H9 (cell line): ENCODE data around the gene RBMS2. TPM values are rescaled to one million over a fixed set of nuclear protein-coding genes. Genes with fewer than 3 reads are reported as not detected.

ENCODE experiments used
- DNase-seq: peaks from one replicate; pipeline ENCODE4 v3.0.0-alpha.2; 2017
- H2AFZ ChIP-seq: one replicate; pipeline ENCODE4 v1.6.1; 2013; ENCODE audit warnings: mild to moderate bottlenecking, low read length, control low read depth, moderate library complexity
- H2AK5ac ChIP-seq: 2 replicates; pipeline ENCODE4 v1.6.1; 2013; ENCODE audit warnings: low read length, control low read depth, mixed read lengths; ENCODE audit not compliant: insufficient read length
- H2BK120ac ChIP-seq: one replicate; pipeline ENCODE4 v1.6.1; 2013; ENCODE audit warnings: low read depth, mild to moderate bottlenecking, low read length, control low read depth, inconsistent platforms; ENCODE audit not compliant: poor library complexity, severe bottlenecking
- H2BK12ac ChIP-seq: 2 replicates; pipeline ENCODE4 v1.6.1; 2013; ENCODE audit warnings: low read length, control low read depth, mixed read lengths, low read depth; ENCODE audit not compliant: insufficient read length
- H2BK15ac ChIP-seq: 2 replicates; pipeline ENCODE4 v1.6.1; 2013; ENCODE audit warnings: low read depth, low read length, control low read depth
- H2BK20ac ChIP-seq: one replicate; pipeline ENCODE4 v1.6.1; 2013; ENCODE audit warnings: low read depth, mild to moderate bottlenecking, low read length, control low read depth, inconsistent platforms; ENCODE audit not compliant: poor library complexity, severe bottlenecking
- H2BK5ac ChIP-seq: 2 replicates; pipeline ENCODE4 v1.6.1; 2013; ENCODE audit warnings: low read length, control low read depth, mixed read lengths; ENCODE audit not compliant: insufficient read length
- H3K14ac ChIP-seq: 2 replicates; pipeline ENCODE4 v1.6.1; 2013; ENCODE audit warnings: low read length, control low read depth; ENCODE audit not compliant: insufficient read depth
- H3K18ac ChIP-seq: 2 replicates; pipeline ENCODE4 v1.6.1; 2013; ENCODE audit warnings: low read depth, mild to moderate bottlenecking, mixed read lengths, low read length, control low read depth; ENCODE audit not compliant: insufficient read length
- H3K23ac ChIP-seq: 2 replicates; pipeline ENCODE4 v1.6.1; 2013; ENCODE audit warnings: low read length, control low read depth, mixed read lengths, low read depth; ENCODE audit not compliant: insufficient read length
- H3K23me2 ChIP-seq: 2 replicates; pipeline ENCODE4 v1.6.1; 2013; ENCODE audit warnings: low read depth, mild to moderate bottlenecking, mixed read lengths, low read length, control low read depth; ENCODE audit not compliant: insufficient read length, poor library complexity, severe bottlenecking
- H3K27ac ChIP-seq: 2 replicates; pipeline ENCODE4 v1.5.1; 2013; ENCODE audit warnings: low read length, control low read depth, mixed read lengths, low read depth; ENCODE audit not compliant: insufficient read length
- H3K27me3 ChIP-seq: 2 replicates; pipeline ENCODE4 v1.6.1; 2013; ENCODE audit warnings: low read length, control low read depth, inconsistent platforms; ENCODE audit not compliant: insufficient read depth
- H3K4ac ChIP-seq: 2 replicates; pipeline ENCODE4 v1.6.1; 2013; ENCODE audit warnings: low read depth, mild to moderate bottlenecking, control low read depth, inconsistent platforms, low read length, moderate library complexity
- H3K4me1 ChIP-seq: 2 replicates; pipeline ENCODE4 v1.6.1; 2013; ENCODE audit warnings: low read length, control low read depth, inconsistent platforms; ENCODE audit not compliant: insufficient read depth
- H3K4me2 ChIP-seq: 2 replicates; pipeline ENCODE4 v1.6.1; 2013; ENCODE audit warnings: low read length, control low read depth, mixed read lengths; ENCODE audit not compliant: insufficient read length, insufficient read depth
- H3K56ac ChIP-seq: 2 replicates; pipeline ENCODE4 v1.6.1; 2013; ENCODE audit warnings: low read depth, mild to moderate bottlenecking, mixed read lengths, low read length, control low read depth; ENCODE audit not compliant: insufficient read length
- H3K79me1 ChIP-seq: 2 replicates; pipeline ENCODE4 v1.6.1; 2013; ENCODE audit warnings: low read depth, mild to moderate bottlenecking, moderate library complexity, low read length, control low read depth, inconsistent platforms; ENCODE audit not compliant: insufficient read depth, poor library complexity, severe bottlenecking
- H3K79me2 ChIP-seq: 2 replicates; pipeline ENCODE4 v1.6.1; 2013; ENCODE audit warnings: low read length, control low read depth, inconsistent platforms; ENCODE audit not compliant: insufficient read depth
- H3K9ac ChIP-seq: 2 replicates; pipeline ENCODE4 v1.6.1; 2013; ENCODE audit warnings: low read length, control low read depth, mixed read lengths; ENCODE audit not compliant: insufficient read length; ENCODE audit errors: extremely low read depth
- H3K9me3 ChIP-seq: one replicate; pipeline ENCODE4 v1.6.1; 2013; ENCODE audit warnings: low read depth, low read length, inconsistent platforms; ENCODE audit not compliant: control insufficient read depth
- H3T11ph ChIP-seq: one replicate; pipeline ENCODE4 v1.6.1; 2013; ENCODE audit warnings: mild to moderate bottlenecking, low read length, control low read depth, inconsistent platforms
- H4K20me1 ChIP-seq: one replicate; pipeline ENCODE4 v1.6.1; 2013; ENCODE audit not compliant: control insufficient read depth, insufficient read length, insufficient read depth
- H4K5ac ChIP-seq: 2 replicates; pipeline ENCODE4 v1.6.1; 2013; ENCODE audit warnings: low read depth, mild to moderate bottlenecking, mixed read lengths, low read length, control low read depth; ENCODE audit not compliant: insufficient read length
- H4K8ac ChIP-seq: replicated peaks from 2 replicates; pipeline ENCODE4 v1.6.1; 2013; ENCODE audit warnings: low read length, control low read depth, mixed read lengths, low read depth; ENCODE audit not compliant: insufficient read length
- H4K91ac ChIP-seq: 2 replicates; pipeline ENCODE4 v1.6.1; 2013; ENCODE audit warnings: low read depth, mild to moderate bottlenecking, moderate library complexity, mixed read lengths, low read length, control low read depth; ENCODE audit not compliant: insufficient read length
- H3K27ac Mint-ChIP-seq, 3 experiments: 2 replicates in 2 of 3; 3 replicates in 1 of 3; pipeline ENCODE4 v1.8.0; 2020 to 2021; ENCODE audit warnings: mixed read lengths in 3 of 3, mild to moderate bottlenecking in 1 of 3, moderate library complexity in 1 of 3
- H3K27me3 Mint-ChIP-seq: 2 replicates; pipeline ENCODE4 v1.8.0; 2021; ENCODE audit warnings: low read depth, mild to moderate bottlenecking, moderate library complexity, mixed read lengths
- H3K36me3 Mint-ChIP-seq, 3 experiments: 2 replicates in 2 of 3; 3 replicates in 1 of 3; pipeline ENCODE4 v1.8.0; 2020 to 2021; ENCODE audit warnings: low read depth in 3 of 3, mixed read lengths in 3 of 3; ENCODE audit not compliant: insufficient read depth in 1 of 3
- H3K4me1 Mint-ChIP-seq, 2 experiments: 2 replicates each; pipeline ENCODE4 v1.8.0; 2020; ENCODE audit warnings: mixed read lengths in 2 of 2
- H3K4me3 Mint-ChIP-seq, 2 experiments: 2 replicates in 1 of 2; 3 replicates in 1 of 2; pipeline ENCODE4 v1.8.0; 2020 to 2021; ENCODE audit warnings: mild to moderate bottlenecking in 2 of 2, mixed read lengths in 2 of 2, moderate library complexity in 1 of 2
- H3K9me3 Mint-ChIP-seq, 2 experiments: 2 replicates in 1 of 2; 3 replicates in 1 of 2; pipeline ENCODE4 v1.8.0; 2020; ENCODE audit warnings: mild to moderate bottlenecking in 2 of 2, mixed read lengths in 2 of 2, moderate library complexity in 1 of 2
- WGBS: extraction: QIAGEN DNeasy Blood & Tissue Kit; methylation state at CpG from one replicate; pipeline ENCODE4 v1.1.7; 2013; ENCODE audit warnings: missing lambda C conversion rate, low lambda C conversion rate, mixed read lengths; ENCODE audit not compliant: insufficient read length; ENCODE audit errors: extremely low coverage; 5-methylcytosine and 5-hydroxymethylcytosine counted together
- total RNA-seq: library from RNA; stranded (reverse); gene quantifications from 2 replicates; pipeline ENCODE4 v1.2.1, GENCODE V29; 2021
- TF ChIP-seq, protein P1 (sequence below): fragments of 200-600 bp; sonication (generic); conservative IDR thresholded peaks from 3 replicates; pipeline ENCODE4 v1.8.0; 2021; ENCODE audit warnings: antibody characterized with exemption, mild to moderate bottlenecking

Gene RBMS2
- total RNA-seq, 1 experiment from 2014 or later: 9.5 TPM

DNA sequence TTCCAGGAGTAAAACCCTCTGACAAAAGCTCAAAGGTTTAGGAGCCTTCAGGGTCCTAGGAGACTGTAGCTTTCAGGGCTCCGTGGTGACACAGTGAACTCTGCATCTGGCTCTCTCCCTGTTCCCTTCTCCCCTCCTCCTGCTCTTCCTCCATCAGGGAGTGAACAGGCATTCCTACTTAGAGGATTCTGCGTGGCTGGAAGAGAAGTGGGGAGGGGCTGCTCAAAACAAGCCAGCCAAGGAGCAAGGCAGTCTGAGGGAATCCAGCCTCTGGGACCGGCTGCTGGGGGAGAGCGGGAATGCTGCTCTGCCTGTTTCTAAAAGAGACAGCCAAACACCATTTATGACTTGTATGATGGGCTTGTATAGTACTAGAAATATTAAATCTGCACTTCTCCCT, 49.5 kb downstream of the RBMS2 start:
- TF ChIP-seq, protein P1, sequence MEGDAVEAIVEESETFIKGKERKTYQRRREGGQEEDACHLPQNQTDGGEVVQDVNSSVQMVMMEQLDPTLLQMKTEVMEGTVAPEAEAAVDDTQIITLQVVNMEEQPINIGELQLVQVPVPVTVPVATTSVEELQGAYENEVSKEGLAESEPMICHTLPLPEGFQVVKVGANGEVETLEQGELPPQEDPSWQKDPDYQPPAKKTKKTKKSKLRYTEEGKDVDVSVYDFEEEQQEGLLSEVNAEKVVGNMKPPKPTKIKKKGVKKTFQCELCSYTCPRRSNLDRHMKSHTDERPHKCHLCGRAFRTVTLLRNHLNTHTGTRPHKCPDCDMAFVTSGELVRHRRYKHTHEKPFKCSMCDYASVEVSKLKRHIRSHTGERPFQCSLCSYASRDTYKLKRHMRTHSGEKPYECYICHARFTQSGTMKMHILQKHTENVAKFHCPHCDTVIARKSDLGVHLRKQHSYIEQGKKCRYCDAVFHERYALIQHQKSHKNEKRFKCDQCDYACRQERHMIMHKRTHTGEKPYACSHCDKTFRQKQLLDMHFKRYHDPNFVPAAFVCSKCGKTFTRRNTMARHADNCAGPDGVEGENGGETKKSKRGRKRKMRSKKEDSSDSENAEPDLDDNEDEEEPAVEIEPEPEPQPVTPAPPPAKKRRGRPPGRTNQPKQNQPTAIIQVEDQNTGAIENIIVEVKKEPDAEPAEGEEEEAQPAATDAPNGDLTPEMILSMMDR: no peak
- Histone ChIP-seq H3K56ac (no peak overlapping the region), H2BK5ac (no peak overlapping the region), H3K14ac (no peak overlapping the region), H3K4me1 (no peaks in the 10 kb centered on the region), H3K18ac (no peak overlapping the region), H3K4ac (no peak overlapping the region), H2BK12ac (no peak overlapping the region), H3K9ac (no peak overlapping the region), H2AK5ac (no peak overlapping the region), H3K27ac (no peak overlapping the region), H3K79me2 (no peaks in the 10 kb centered on the region), H3K23ac (no peak overlapping the region), H2AFZ (no peak overlapping the region), H4K20me1 (no peaks in the 10 kb centered on the region), H3K4me2 (no peak overlapping the region), H3T11ph (no peak overlapping the region), H4K5ac (no peak overlapping the region), H4K91ac (no peak overlapping the region), H3K79me1 (no peaks in the 10 kb centered on the region), H3K27me3 (no peaks in the 10 kb centered on the region), H4K8ac (no peak overlapping the region), H3K9me3 (no peaks in the 10 kb centered on the region), H3K23me2 (no peaks in the 10 kb centered on the region), H2BK20ac (no peak overlapping the region), H2BK120ac (no peak overlapping the region), H2BK15ac (no peak overlapping the region)
- H3K27ac Mint-ChIP-seq: peak overlapping the region in 2 of 3 experiments; percentile 17 to 76; a peak in 2 of 7 replicates
- no peaks in the 10 kb centered on the region for H3K9me3 Mint-ChIP-seq
- no peak for DNase-seq
- no peaks in the 10 kb centered on the region for H3K27me3 Mint-ChIP-seq
- WGBS: no CpG with 5 or more reads among the region's 4 CpGs
- peaks cover 0 to 8% of the 10 kb centered on the region in 2 experiments; a peak in 2 of 4 replicates for H3K4me1 Mint-ChIP-seq
- H3K36me3 Mint-ChIP-seq: peaks cover 0 to 8% (median 0%) of the 10 kb centered on the region in 3 experiments; a peak in 2 of 7 replicates
- no peak overlapping the region for H3K4me3 Mint-ChIP-seq
